Endothelial cell of umbilical vein (primary cell): ENCODE data around the gene RNF150.

Experiments used
- EZH2 ChIP-seq: IDR thresholded peaks from 2 replicates; pipeline ENCODE4 v1.6.1; 2012; ENCODE audit warnings: borderline replicate concordance, low read depth, mild to moderate bottlenecking, moderate library complexity, low read length, inconsistent platforms; ENCODE audit not compliant: severe bottlenecking
- FOS ChIP-seq: IDR thresholded peaks from 2 replicates; pipeline ENCODE4 v1.6.1; 2011; ENCODE audit warnings: mild to moderate bottlenecking, low read length, moderate library complexity, borderline replicate concordance; ENCODE audit not compliant: insufficient read depth
- MYC ChIP-seq: IDR thresholded peaks from one replicate; pipeline ENCODE4 v1.6.1; 2011; ENCODE audit warnings: mild to moderate bottlenecking, low read depth, low read length
- POLR2A ChIP-seq: IDR thresholded peaks from 2 replicates; pipeline ENCODE4 v1.6.1; 2012; ENCODE audit warnings: low read depth, mild to moderate bottlenecking, control low read depth, low read length
- POLR2AphosphoS5 ChIP-seq: IDR thresholded peaks from 2 replicates; pipeline ENCODE4 v1.6.1; 2012; ENCODE audit warnings: low read depth, mild to moderate bottlenecking, control low read depth, low read length, moderate library complexity; ENCODE audit not compliant: insufficient read depth
- TF ChIP-seq, protein P1 (sequence below), 2 donors: IDR thresholded peaks; 1 replicate in 1 of 2; 2 replicates in 1 of 2; pipeline ENCODE4 v1.5.1; 2011; ENCODE audit warnings: low read length in 2 of 2, mild to moderate bottlenecking in 2 of 2, moderate library complexity in 2 of 2, control low read depth in 1 of 2, inconsistent platforms in 1 of 2, low read depth in 1 of 2; ENCODE audit not compliant: insufficient read depth in 1 of 2; ENCODE audit errors: extremely low read depth in 1 of 2
- TF ChIP-seq, protein P2 (sequence below): IDR thresholded peaks from 2 replicates; pipeline ENCODE4 v1.6.1; 2011; ENCODE audit not compliant: insufficient read depth, insufficient read length

DNA sequence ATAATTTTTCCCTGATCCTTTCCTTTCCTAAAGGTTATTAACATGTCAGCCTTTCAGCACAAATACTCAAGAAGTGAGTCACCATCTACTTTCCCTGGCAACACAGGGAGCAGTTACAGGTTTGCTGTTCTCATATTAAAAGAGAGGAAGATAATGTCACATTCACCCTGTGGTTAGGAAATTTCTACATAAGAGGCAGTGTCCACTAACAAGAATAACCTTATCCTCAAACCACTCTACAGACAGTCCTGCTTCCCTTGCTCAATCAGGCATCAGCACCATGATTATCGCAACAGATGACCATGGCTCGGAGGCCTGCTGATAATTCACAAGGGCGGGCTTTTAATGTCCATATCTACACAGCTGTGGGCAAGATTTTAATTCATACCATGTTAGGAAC is 30.9 kb downstream of the RNF150 start:
- TF ChIP-seq, protein P1, sequence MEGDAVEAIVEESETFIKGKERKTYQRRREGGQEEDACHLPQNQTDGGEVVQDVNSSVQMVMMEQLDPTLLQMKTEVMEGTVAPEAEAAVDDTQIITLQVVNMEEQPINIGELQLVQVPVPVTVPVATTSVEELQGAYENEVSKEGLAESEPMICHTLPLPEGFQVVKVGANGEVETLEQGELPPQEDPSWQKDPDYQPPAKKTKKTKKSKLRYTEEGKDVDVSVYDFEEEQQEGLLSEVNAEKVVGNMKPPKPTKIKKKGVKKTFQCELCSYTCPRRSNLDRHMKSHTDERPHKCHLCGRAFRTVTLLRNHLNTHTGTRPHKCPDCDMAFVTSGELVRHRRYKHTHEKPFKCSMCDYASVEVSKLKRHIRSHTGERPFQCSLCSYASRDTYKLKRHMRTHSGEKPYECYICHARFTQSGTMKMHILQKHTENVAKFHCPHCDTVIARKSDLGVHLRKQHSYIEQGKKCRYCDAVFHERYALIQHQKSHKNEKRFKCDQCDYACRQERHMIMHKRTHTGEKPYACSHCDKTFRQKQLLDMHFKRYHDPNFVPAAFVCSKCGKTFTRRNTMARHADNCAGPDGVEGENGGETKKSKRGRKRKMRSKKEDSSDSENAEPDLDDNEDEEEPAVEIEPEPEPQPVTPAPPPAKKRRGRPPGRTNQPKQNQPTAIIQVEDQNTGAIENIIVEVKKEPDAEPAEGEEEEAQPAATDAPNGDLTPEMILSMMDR (IDR thresholded peaks at IDR 0.05; ENCODE audit: extremely low read depth in 1 of 2, insufficient read depth in 1 of 2, low read depth in 1 of 2, low read length in 2 of 2) = no peak
- TF ChIP-seq POLR2A = no peak
- TF ChIP-seq, protein P2, sequence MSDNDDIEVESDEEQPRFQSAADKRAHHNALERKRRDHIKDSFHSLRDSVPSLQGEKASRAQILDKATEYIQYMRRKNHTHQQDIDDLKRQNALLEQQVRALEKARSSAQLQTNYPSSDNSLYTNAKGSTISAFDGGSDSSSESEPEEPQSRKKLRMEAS = no peak
- TF ChIP-seq EZH2 = no peak
- TF ChIP-seq POLR2AphosphoS5 = no peak
- no peak for TF ChIP-seq MYC
- TF ChIP-seq FOS = no peak
